Lower lobe of right lung (tissue), 2 donors: ENCODE data around the gene RAB33A. TPM values are rescaled to one million over a fixed set of nuclear protein-coding genes. Genes with fewer than 3 reads are reported as not detected.

Experiments used
- ATAC-seq, 2 donors: fragments of 200-7000 bp; cut with Tn5 transposase; one replicate each; pipeline ENCODE4 v1.9.1; 2020 to 2022; ENCODE audit warnings: mild to moderate bottlenecking in 2 of 2, moderate library complexity in 2 of 2
- DNase-seq: peaks from one replicate; pipeline ENCODE4 v3.0.0-alpha.2; 2020
- H3K27ac ChIP-seq: fragments of 200-600 bp; one replicate; pipeline ENCODE4 v1.8.0; 2022
- H3K27me3 ChIP-seq: fragments of 200-600 bp; one replicate; pipeline ENCODE4 v1.8.0; 2022; ENCODE audit warnings: low read depth
- H3K36me3 ChIP-seq: fragments of 200-600 bp; one replicate; pipeline ENCODE4 v1.8.0; 2022; ENCODE audit warnings: mild to moderate bottlenecking
- H3K4me1 ChIP-seq: fragments of 200-600 bp; one replicate; pipeline ENCODE4 v1.8.0; 2022
- H3K4me3 ChIP-seq: fragments of 200-600 bp; one replicate; pipeline ENCODE4 v1.8.0; 2022; ENCODE audit warnings: mild to moderate bottlenecking
- H3K9me3 ChIP-seq: fragments of 200-600 bp; one replicate; pipeline ENCODE4 v1.8.0; 2022
- CTCF ChIP-seq: fragments of 200-600 bp; IDR thresholded peaks from one replicate; pipeline ENCODE4 v1.8.0; 2022; ENCODE audit warnings: antibody characterized with exemption, mild to moderate bottlenecking
- intact Hi-C: fragments of 100-400 bp; cut with DNase I; formaldehyde crosslinking; loops from one replicate; pipeline ENCODE4 v1.11.0; 2022
- total RNA-seq: library from RNA; stranded (reverse); fragmentation: NEBNext Ultra II Directional; extraction: Animal tissue kit (Norgen Biotek cat#: 25700); gene quantifications from one replicate; pipeline ENCODE4 v1.2.1, GENCODE V29; 2021
- donor health status: DM: no; HTN: yes; CAD: no; lungs with severe emphysema.

RAB33A gene
- total RNA-seq, 1 donor from 2014 or later = 0.59 TPM

GRCh38 chrX:130176942-130177341, 5.2 kb downstream of the RAB33A start:
- no peak for TF ChIP-seq CTCF
- peaks cover 17% of the 10 kb centered on the region for H3K4me1 ChIP-seq
- H3K36me3 ChIP-seq = no peaks in the 10 kb centered on the region
- no peak overlapping the region for H3K4me3 ChIP-seq
- H3K27me3 ChIP-seq = no peaks in the 10 kb centered on the region
- no peaks in the 10 kb centered on the region for H3K9me3 ChIP-seq
- ATAC-seq (no peak), DNase-seq (no peak)
- intact Hi-C loops = no loop called here
- H3K27ac ChIP-seq = no peak overlapping the region

GRCh38 chrX:130179170-130179569, 7.4 kb downstream of the RAB33A start:
- DNase-seq (no peak), ATAC-seq (no peak)
- Histone ChIP-seq H3K27me3 (no peaks in the 10 kb centered on the region), H3K4me1 (peaks cover 8% of the 10 kb centered on the region), H3K36me3 (no peaks in the 10 kb centered on the region), H3K27ac (no peak overlapping the region), H3K9me3 (no peaks in the 10 kb centered on the region), H3K4me3 (no peak overlapping the region)
- intact Hi-C loops = no loop called here
- no peak for TF ChIP-seq CTCF

- no peak for TF ChIP-seq CTCF
- Histone ChIP-seq H3K4me3 (no peak overlapping the region), H3K36me3 (no peaks in the 10 kb centered on the region), H3K4me1 (peaks cover 2% of the 10 kb centered on the region), H3K27me3 (no peaks in the 10 kb centered on the region), H3K9me3 (no peaks in the 10 kb centered on the region), H3K27ac (no peak overlapping the region)
- no peak for DNase-seq
- ATAC-seq = no peak
- intact Hi-C loops = no loop called here
Measured at GRCh38 chrX:130179579-130180215, 7.9 kb downstream of the RAB33A start.

GRCh38 chrX:130184168-130184567, 12.4 kb downstream of the RAB33A start:
- Histone ChIP-seq H3K4me3 (no peak overlapping the region), H3K9me3 (no peaks in the 10 kb centered on the region), H3K36me3 (no peaks in the 10 kb centered on the region), H3K27me3 (no peaks in the 10 kb centered on the region), H3K4me1 (no peaks in the 10 kb centered on the region), H3K27ac (no peak overlapping the region)
- ATAC-seq = no peak
- intact Hi-C loops = no loop called here
- TF ChIP-seq CTCF = no peak
- DNase-seq = no peak

GRCh38 chrX:130184857-130185256, 13.1 kb downstream of the RAB33A start:
- Histone ChIP-seq H3K27me3 (no peaks in the 10 kb centered on the region), H3K36me3 (no peaks in the 10 kb centered on the region), H3K27ac (no peak overlapping the region), H3K4me3 (no peak overlapping the region), H3K4me1 (no peaks in the 10 kb centered on the region), H3K9me3 (no peaks in the 10 kb centered on the region)
- DNase-seq (no peak), ATAC-seq (no peak)
- no peak for TF ChIP-seq CTCF
- intact Hi-C loops = no loop called here
